HG02588 (cell line): ENCODE data around the gene SFN.

ENCODE experiments used
- ATAC-seq: cut with Tn5 transposase; IDR thresholded peaks from one replicate; pipeline ENCODE4 v1.9.1; 2021; ENCODE audit warnings: mild to moderate bottlenecking, moderate library complexity; ENCODE audit not compliant: unreplicated experiment

SFN gene

DNA sequence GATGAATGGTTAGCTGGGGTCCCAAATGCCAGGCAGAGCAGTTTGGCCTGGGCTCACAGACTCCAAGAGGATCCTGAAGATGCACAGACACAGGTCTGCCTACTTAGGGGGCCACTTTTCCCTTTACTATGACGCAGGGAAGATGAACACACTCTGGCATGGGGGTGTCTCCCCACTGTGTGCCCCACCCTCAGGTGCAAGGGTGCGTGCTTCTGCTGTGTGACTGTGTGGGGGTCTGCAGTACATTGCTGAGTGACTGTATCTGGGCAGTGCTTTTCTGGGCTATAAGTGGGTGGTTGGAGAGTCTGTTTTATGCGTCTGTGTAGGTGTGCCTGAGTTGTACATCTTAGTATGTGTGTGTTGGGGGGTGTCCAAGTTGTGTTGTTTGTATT lies 47.0 kb downstream of the SFN start:
- no peak for ATAC-seq

DNA sequence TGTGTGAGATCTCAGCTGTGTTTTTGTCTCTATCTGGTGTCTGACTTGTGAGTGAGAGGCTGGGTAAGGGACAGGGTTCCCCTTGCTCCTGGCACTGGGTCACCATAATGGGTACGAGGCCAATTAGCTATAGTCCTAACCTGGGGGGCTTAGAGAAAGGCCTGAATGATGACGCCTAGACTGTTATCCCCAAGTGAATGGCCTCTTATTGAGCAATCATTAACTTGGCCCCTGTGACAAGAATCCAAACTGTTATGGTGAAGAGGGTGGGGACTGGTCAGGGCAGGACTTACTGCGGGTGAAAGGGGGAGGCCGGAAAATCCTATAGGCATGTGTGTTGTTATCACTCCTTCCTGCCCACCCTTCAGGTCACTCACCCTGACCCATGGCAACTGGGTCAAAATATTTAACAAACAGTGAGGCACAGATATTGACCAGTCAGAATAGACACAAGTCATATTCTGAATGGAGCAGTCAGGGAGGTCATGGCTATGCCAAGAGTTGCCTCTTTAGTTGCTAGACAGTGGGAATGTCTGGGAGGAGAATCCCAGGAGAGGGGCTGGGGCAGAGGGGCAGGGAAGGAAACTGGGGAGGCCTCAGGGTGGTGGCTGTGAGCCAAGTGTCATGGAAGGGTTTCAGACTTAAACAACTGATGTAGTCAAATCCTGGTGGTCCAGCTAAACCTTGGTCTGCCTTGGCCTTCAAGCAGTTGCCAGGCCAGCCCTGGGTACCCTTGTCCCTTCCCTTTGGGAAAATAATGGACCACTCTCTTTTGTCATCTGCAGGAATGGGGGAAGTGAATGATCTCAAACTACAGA lies 47.6 kb downstream of the SFN start:
- no peak for ATAC-seq

DNA sequence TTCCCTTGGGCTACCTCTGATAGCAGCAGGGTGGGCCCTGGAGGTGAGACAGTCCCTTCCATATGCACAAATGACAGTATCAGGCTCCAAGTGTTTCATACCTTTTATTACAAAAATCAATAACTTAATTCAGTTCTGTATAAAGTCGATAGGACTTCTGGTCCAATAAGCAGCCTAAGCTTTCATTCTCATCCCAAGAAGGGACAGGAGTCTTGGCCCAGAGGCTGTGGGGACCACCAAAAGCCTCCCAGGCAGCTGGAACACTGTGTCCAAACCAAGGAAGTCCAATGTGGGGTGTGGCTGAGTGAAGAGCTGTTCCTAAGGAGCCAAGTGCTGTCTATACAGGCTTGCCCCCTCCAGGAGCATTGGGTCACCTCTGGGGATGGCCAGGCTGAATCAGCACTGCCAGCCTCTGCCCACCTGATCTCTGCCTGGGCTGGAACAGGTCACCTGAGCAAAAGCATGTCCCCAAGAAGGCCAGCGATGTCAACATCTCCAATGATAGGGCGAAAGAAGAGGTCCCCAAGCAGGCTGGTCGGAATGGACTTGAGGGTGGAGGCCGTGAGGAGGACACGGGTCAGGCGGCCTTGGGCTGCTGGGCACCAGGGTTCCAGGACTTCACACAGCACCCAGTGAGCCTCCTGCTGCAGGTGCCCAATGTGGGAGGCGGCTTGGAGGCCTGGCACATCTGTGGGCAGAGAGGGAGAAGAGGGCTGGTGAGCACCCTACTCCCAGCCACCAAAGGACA lies 48.6 kb downstream of the SFN start:
- no peak for ATAC-seq

DNA sequence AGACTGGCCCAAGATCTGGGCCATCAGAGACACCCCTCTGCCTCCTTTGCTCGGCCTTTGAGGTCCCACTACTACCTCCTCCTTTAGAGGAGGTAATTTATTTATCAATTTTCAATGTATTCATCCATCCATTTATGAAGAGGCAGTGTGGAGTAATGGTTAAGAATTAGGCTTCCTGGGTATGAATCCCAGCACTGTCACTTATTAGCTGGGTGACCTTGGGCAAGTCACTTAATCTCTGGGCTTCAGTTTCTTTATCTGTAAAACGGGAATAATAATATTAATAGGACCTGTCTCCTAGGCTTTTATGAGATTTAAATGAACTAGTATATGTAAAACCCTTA lies 49.2 kb downstream of the SFN start:
- no peak for ATAC-seq

DNA sequence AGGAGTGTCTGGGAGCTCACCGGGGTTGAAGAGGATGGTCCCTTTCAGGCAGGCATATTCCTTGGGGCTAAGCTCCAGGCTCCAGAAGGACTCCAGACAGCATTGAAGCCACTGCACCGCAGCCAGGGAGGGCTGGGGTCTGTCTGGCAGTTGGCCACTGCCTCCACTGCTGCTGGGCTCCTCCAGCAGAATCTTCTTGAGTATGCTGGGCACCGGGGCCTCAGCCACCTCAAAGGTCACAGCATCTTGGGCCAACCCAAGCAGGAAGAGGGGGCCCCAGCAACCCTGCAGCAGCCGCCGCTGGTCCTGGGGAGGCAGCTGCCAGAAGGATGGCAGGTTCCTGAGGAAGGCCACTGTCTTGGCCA lies 50.4 kb downstream of the SFN start:
- ATAC-seq = no peak
